Liver (tissue), 9 donors: ENCODE data around the gene NOTCH1. TPM values are rescaled to one million over a fixed set of nuclear protein-coding genes. Genes with fewer than 3 reads are reported as not detected.

ENCODE experiments used
- DNase-seq: peaks from one replicate; pipeline ENCODE4 v3.0.0-alpha.2; 2017; ENCODE audit warnings: low spot score
- H3K27ac ChIP-seq, 2 donors: one replicate each; pipeline ENCODE4 v1.7.0; 2013; ENCODE audit warnings: inconsistent platforms in 2 of 2, low read length in 2 of 2, control low read depth in 1 of 2, low read depth in 1 of 2, mild to moderate bottlenecking in 1 of 2
- H3K27me3 ChIP-seq, 4 donors: one replicate each; pipeline versions ENCODE4 v1.6.1 to v1.7.0; 2013; ENCODE audit warnings: low read length in 3 of 4, inconsistent platforms in 1 of 4, mild to moderate bottlenecking in 1 of 4, moderate library complexity in 1 of 4; ENCODE audit not compliant: control insufficient read depth in 4 of 4, insufficient read depth in 4 of 4
- H3K36me3 ChIP-seq, 4 donors: one replicate each; pipeline versions ENCODE4 v1.6.1 to v1.7.0; 2013; ENCODE audit warnings: low read length in 3 of 4, mild to moderate bottlenecking in 3 of 4, low read depth in 1 of 4, moderate library complexity in 1 of 4; ENCODE audit not compliant: control insufficient read depth in 4 of 4, insufficient read depth in 3 of 4
- H3K4me1 ChIP-seq, 4 donors: one replicate each; pipeline versions ENCODE4 v1.6.1 to v1.7.0; 2013; ENCODE audit warnings: low read length in 3 of 4, mild to moderate bottlenecking in 3 of 4, moderate library complexity in 1 of 4; ENCODE audit not compliant: control insufficient read depth in 4 of 4, insufficient read depth in 4 of 4
- H3K4me3 ChIP-seq, 3 donors: one replicate each; pipeline versions ENCODE4 v1.6.1 to v1.7.0; 2013; ENCODE audit warnings: low read length in 3 of 3, control low read depth in 1 of 3, low read depth in 1 of 3, mild to moderate bottlenecking in 1 of 3
- H3K9ac ChIP-seq, 2 donors: one replicate each; pipeline ENCODE4 v1.7.0; 2013; ENCODE audit warnings: low read length in 2 of 2, mild to moderate bottlenecking in 2 of 2, moderate library complexity in 2 of 2, control low read depth in 1 of 2, low read depth in 1 of 2
- H3K9me3 ChIP-seq, 4 donors: one replicate each; pipeline versions ENCODE4 v1.6.1 to v1.7.0; 2013; ENCODE audit warnings: low read length in 3 of 4; ENCODE audit not compliant: control insufficient read depth in 4 of 4
- EGR1 ChIP-seq, 2 donors: IDR thresholded peaks; 2 replicates each; pipeline ENCODE4 v1.6.1; 2016 to 2018; ENCODE audit warnings: antibody characterized with exemption in 2 of 2, low read depth in 2 of 2
- FOXA1 ChIP-seq: IDR thresholded peaks from 2 replicates; pipeline ENCODE4 v1.6.1; 2016; ENCODE audit warnings: antibody characterized with exemption
- HNF4A ChIP-seq, 2 donors: conservative IDR thresholded peaks; 2 replicates each; pipeline ENCODE4 v1.6.1; 2016; ENCODE audit warnings: antibody characterized with exemption in 2 of 2, mild to moderate bottlenecking in 2 of 2
- HNF4G ChIP-seq: IDR thresholded peaks from 2 replicates; pipeline ENCODE4 v1.6.1; 2016; ENCODE audit warnings: antibody characterized with exemption
- JUND ChIP-seq, 2 donors: IDR thresholded peaks; 2 replicates each; pipeline ENCODE4 v1.6.1; 2016; ENCODE audit warnings: antibody characterized with exemption in 2 of 2
- RAD21 ChIP-seq, 2 donors: IDR thresholded peaks; 2 replicates each; pipeline ENCODE4 v1.6.1; 2016; ENCODE audit warnings: antibody characterized with exemption in 2 of 2, mild to moderate bottlenecking in 2 of 2
- RXRA ChIP-seq, 2 donors: IDR thresholded peaks; 2 replicates each; pipeline ENCODE4 v1.6.1; 2017 to 2018; ENCODE audit warnings: antibody characterized with exemption in 2 of 2, mild to moderate bottlenecking in 1 of 2
- SP1 ChIP-seq: IDR thresholded peaks from 2 replicates; pipeline ENCODE4 v1.6.1; 2018; ENCODE audit warnings: antibody characterized with exemption, mild to moderate bottlenecking
- YY1 ChIP-seq: IDR thresholded peaks from 2 replicates; pipeline ENCODE4 v1.6.1; 2016; ENCODE audit warnings: antibody characterized with exemption, mild to moderate bottlenecking
- WGBS: extraction: QIAGEN DNeasy Blood & Tissue Kit; methylation state at CpG from one replicate; pipeline ENCODE4 v1.1.7; 2013; 5-methylcytosine and 5-hydroxymethylcytosine counted together
- polyA plus RNA-seq, 2 donors: library from polyadenylated mRNA; stranded (reverse) in 1 of 2; unstranded in 1 of 2; fragments of 200-250 nt in 1 of 2; fragments of >200 nt in 1 of 2; fragmentation: Nextera tagmentation in 1 of 2; extraction: Ambion mirVana in 1 of 2; gene quantifications; one replicate each; pipeline versions ENCODE4 v1.2.1 to v1.2.3, GENCODE V29; 2013 to 2015
- total RNA-seq, 2 donors: library from RNA; depleted of rRNA; stranded (reverse); fragments of >200 nt; gene quantifications; one replicate each; pipeline ENCODE4 v1.2.3, GENCODE V29; 2014
- TF ChIP-seq, protein P1 (sequence below): IDR thresholded peaks from 2 replicates; pipeline ENCODE4 v1.6.1; 2016; ENCODE audit warnings: antibody characterized with exemption
- TF ChIP-seq, protein P2 (sequence below): IDR thresholded peaks from 2 replicates; pipeline ENCODE4 v1.6.1; 2016; ENCODE audit warnings: antibody characterized with exemption, mild to moderate bottlenecking
- TF ChIP-seq, protein P3 (sequence below): fragments of 150-350 bp; IDR thresholded peaks from 2 replicates; pipeline ENCODE4 v1.5.1; 2017; ENCODE audit warnings: improper control_type of control experiment, low read depth, low read length; ENCODE audit not compliant: missing input control
- TF ChIP-seq, protein P4 (sequence below): IDR thresholded peaks from 2 replicates; pipeline ENCODE4 v1.6.1; 2016; ENCODE audit warnings: antibody characterized with exemption
- TF ChIP-seq, protein P5 (sequence below): IDR thresholded peaks from 2 replicates; pipeline ENCODE4 v1.6.1; 2016; ENCODE audit warnings: antibody characterized with exemption
- donor health status: healthy.
- donor health status: healthy.
- donor health status: healthy.
- donor health status: healthy.
- donor health status: healthy.

The NOTCH1 gene
- total and polyA plus RNA-seq, 4 donors: 2.4 to 22.3 (median 8.5) TPM

DNA sequence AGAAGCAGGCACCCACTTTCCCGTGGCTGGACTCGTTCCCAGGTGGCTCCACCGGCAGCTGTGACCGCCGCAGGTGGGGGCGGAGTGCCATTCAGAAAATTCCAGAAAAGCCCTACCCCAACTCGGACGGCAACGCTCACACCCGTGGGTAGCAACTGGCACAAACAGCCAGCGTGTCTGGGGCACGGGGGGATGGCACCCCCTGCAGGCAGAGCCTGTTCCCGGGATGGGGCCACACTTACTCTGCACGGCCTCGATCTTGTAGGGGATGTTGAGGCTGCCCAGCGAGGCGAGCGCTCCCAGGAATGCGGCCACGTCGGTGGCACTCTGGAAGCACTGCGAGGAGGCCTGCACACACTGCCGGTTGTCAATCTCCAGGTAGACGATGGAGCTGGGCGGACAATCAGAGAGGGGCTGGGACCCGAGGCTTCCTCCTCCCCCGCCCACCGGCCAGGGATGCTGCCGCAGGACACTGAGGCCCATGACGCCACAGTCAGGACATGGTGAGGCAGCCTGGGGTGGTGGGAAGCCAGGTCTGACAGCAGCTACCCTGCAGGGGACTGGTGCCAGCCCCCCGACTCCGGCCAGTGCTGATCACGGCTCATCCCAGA, 42.8 kb downstream of the NOTCH1 start:
- Histone ChIP-seq H3K4me1 (no peaks in the 10 kb centered on the region), H3K9ac (no peak overlapping the region), H3K9me3 (no peaks in the 10 kb centered on the region), H3K36me3 (peaks cover 26 to 98% (median 57%) of the 10 kb centered on the region in 4 donors), H3K4me3 (no peak overlapping the region), H3K27ac (no peak overlapping the region), H3K27me3 (no peaks in the 10 kb centered on the region)
- 91% methylated on average over 33 of the region's 33 CpGs for WGBS
- no peak for TF ChIP-seq JUND (IDR thresholded peaks at IDR 0.05)
- no peak for TF ChIP-seq YY1
- TF ChIP-seq, protein P1, sequence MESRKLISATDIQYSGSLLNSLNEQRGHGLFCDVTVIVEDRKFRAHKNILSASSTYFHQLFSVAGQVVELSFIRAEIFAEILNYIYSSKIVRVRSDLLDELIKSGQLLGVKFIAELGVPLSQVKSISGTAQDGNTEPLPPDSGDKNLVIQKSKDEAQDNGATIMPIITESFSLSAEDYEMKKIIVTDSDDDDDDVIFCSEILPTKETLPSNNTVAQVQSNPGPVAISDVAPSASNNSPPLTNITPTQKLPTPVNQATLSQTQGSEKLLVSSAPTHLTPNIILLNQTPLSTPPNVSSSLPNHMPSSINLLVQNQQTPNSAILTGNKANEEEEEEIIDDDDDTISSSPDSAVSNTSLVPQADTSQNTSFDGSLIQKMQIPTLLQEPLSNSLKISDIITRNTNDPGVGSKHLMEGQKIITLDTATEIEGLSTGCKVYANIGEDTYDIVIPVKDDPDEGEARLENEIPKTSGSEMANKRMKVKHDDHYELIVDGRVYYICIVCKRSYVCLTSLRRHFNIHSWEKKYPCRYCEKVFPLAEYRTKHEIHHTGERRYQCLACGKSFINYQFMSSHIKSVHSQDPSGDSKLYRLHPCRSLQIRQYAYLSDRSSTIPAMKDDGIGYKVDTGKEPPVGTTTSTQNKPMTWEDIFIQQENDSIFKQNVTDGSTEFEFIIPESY: no peak
- TF ChIP-seq EGR1 (IDR thresholded peaks at IDR 0.05; ENCODE audit: low read depth in 2 of 2): no peak
- TF ChIP-seq HNF4G: no peak
- TF ChIP-seq, protein P2, sequence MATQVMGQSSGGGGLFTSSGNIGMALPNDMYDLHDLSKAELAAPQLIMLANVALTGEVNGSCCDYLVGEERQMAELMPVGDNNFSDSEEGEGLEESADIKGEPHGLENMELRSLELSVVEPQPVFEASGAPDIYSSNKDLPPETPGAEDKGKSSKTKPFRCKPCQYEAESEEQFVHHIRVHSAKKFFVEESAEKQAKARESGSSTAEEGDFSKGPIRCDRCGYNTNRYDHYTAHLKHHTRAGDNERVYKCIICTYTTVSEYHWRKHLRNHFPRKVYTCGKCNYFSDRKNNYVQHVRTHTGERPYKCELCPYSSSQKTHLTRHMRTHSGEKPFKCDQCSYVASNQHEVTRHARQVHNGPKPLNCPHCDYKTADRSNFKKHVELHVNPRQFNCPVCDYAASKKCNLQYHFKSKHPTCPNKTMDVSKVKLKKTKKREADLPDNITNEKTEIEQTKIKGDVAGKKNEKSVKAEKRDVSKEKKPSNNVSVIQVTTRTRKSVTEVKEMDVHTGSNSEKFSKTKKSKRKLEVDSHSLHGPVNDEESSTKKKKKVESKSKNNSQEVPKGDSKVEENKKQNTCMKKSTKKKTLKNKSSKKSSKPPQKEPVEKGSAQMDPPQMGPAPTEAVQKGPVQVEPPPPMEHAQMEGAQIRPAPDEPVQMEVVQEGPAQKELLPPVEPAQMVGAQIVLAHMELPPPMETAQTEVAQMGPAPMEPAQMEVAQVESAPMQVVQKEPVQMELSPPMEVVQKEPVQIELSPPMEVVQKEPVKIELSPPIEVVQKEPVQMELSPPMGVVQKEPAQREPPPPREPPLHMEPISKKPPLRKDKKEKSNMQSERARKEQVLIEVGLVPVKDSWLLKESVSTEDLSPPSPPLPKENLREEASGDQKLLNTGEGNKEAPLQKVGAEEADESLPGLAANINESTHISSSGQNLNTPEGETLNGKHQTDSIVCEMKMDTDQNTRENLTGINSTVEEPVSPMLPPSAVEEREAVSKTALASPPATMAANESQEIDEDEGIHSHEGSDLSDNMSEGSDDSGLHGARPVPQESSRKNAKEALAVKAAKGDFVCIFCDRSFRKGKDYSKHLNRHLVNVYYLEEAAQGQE: no peak
- TF ChIP-seq, protein P3, sequence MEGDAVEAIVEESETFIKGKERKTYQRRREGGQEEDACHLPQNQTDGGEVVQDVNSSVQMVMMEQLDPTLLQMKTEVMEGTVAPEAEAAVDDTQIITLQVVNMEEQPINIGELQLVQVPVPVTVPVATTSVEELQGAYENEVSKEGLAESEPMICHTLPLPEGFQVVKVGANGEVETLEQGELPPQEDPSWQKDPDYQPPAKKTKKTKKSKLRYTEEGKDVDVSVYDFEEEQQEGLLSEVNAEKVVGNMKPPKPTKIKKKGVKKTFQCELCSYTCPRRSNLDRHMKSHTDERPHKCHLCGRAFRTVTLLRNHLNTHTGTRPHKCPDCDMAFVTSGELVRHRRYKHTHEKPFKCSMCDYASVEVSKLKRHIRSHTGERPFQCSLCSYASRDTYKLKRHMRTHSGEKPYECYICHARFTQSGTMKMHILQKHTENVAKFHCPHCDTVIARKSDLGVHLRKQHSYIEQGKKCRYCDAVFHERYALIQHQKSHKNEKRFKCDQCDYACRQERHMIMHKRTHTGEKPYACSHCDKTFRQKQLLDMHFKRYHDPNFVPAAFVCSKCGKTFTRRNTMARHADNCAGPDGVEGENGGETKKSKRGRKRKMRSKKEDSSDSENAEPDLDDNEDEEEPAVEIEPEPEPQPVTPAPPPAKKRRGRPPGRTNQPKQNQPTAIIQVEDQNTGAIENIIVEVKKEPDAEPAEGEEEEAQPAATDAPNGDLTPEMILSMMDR: no peak
- DNase-seq: no peak

DNA sequence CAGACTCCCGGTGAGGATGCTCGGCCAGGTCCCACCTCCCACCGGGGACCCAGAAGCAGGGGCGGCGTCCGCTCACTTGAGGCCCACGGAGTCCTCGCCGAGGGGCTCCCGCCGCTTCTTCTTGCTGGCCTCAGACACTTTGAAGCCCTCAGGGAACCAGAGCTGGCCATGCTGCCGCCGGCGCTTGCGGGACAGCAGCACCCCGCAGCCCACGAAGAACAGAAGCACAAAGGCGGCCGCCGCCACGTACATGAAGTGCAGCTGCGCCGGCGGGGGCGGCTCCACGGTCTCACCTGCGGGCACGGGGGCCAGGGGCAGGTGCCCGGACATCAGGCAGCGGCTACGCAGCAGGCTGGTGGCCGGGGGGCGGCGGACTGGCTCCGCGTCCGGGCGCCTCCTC, 43.7 kb downstream of the NOTCH1 start:
- Histone ChIP-seq H3K4me1 (no peaks in the 10 kb centered on the region), H3K27ac (no peak overlapping the region), H3K9ac (no peak overlapping the region), H3K9me3 (no peaks in the 10 kb centered on the region), H3K4me3 (no peak overlapping the region), H3K27me3 (no peaks in the 10 kb centered on the region), H3K36me3 (peaks cover 20 to 97% (median 53%) of the 10 kb centered on the region in 4 donors)
- no peak for DNase-seq
- 96% methylated on average over 38 of the region's 38 CpGs for WGBS
- no peak for TF ChIP-seq RAD21 (IDR thresholded peaks at IDR 0.05)
- no peak for TF ChIP-seq SP1
- TF ChIP-seq RXRA (IDR thresholded peaks at IDR 0.05): no peak
- no peak for TF ChIP-seq YY1
- TF ChIP-seq FOXA1: no peak
- TF ChIP-seq, protein P2: no peak
- TF ChIP-seq HNF4G: no peak
- no peak for TF ChIP-seq JUND (IDR thresholded peaks at IDR 0.05)
- TF ChIP-seq, protein P4, sequence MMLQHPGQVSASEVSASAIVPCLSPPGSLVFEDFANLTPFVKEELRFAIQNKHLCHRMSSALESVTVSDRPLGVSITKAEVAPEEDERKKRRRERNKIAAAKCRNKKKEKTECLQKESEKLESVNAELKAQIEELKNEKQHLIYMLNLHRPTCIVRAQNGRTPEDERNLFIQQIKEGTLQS: no peak
- no peak for TF ChIP-seq HNF4A (conservative IDR thresholded peaks at IDR 0.05)
- TF ChIP-seq, protein P1: no peak
- TF ChIP-seq, protein P3: no peak
- TF ChIP-seq, protein P5, sequence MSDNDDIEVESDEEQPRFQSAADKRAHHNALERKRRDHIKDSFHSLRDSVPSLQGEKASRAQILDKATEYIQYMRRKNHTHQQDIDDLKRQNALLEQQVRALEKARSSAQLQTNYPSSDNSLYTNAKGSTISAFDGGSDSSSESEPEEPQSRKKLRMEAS: no peak
